ENCODE measurements around the gene DGKK.
"Not testable (repeated sequence)": the region's sequence is repeated elsewhere in the genome, so short reads cannot be mapped to it uniquely, and the experiment has no call there.

Gene DGKK

GRCh38 chrX:50381729-50382415 is 88.8 kb downstream of the DGKK start:
- TF ChIP-seq, protein P1, sequence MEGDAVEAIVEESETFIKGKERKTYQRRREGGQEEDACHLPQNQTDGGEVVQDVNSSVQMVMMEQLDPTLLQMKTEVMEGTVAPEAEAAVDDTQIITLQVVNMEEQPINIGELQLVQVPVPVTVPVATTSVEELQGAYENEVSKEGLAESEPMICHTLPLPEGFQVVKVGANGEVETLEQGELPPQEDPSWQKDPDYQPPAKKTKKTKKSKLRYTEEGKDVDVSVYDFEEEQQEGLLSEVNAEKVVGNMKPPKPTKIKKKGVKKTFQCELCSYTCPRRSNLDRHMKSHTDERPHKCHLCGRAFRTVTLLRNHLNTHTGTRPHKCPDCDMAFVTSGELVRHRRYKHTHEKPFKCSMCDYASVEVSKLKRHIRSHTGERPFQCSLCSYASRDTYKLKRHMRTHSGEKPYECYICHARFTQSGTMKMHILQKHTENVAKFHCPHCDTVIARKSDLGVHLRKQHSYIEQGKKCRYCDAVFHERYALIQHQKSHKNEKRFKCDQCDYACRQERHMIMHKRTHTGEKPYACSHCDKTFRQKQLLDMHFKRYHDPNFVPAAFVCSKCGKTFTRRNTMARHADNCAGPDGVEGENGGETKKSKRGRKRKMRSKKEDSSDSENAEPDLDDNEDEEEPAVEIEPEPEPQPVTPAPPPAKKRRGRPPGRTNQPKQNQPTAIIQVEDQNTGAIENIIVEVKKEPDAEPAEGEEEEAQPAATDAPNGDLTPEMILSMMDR (IDR thresholded peaks at IDR 0.05; ENCODE audit: low read depth, low read length), result no peak
- no peak overlapping the region for H3K4me3 ChIP-seq (ENCODE audit: low read depth, low read length)

GRCh38 chrX:50375481-50376267 is 95.0 kb downstream of the DGKK start:
- TF ChIP-seq, protein P1 (IDR thresholded peaks at IDR 0.05; ENCODE audit: low read depth, low read length), result no peak
- H3K4me3 ChIP-seq (ENCODE audit: low read depth, low read length), result no peak overlapping the region

- no peak overlapping the region for H3K4me3 ChIP-seq (ENCODE audit: low read depth, low read length)
- TF ChIP-seq, protein P1 (IDR thresholded peaks at IDR 0.05; ENCODE audit: low read depth, low read length), result no peak
These were observed 97.7 kb downstream of the DGKK start for GRCh38 chrX:50372966-50373365.

GRCh38 chrX:50343917-50344316 is 126.7 kb downstream of the DGKK start:
- no peak overlapping the region for H3K4me3 ChIP-seq (ENCODE audit: low read depth, low read length)
- TF ChIP-seq, protein P1 (IDR thresholded peaks at IDR 0.05; ENCODE audit: low read depth, low read length), result no peak

GRCh38 chrX:50333308-50333707 is 137.3 kb downstream of the DGKK start:
- TF ChIP-seq, protein P1 (IDR thresholded peaks at IDR 0.05; ENCODE audit: low read depth, low read length), result no peak
- H3K4me3 ChIP-seq (ENCODE audit: low read depth, low read length), result no peak overlapping the region

DNA sequence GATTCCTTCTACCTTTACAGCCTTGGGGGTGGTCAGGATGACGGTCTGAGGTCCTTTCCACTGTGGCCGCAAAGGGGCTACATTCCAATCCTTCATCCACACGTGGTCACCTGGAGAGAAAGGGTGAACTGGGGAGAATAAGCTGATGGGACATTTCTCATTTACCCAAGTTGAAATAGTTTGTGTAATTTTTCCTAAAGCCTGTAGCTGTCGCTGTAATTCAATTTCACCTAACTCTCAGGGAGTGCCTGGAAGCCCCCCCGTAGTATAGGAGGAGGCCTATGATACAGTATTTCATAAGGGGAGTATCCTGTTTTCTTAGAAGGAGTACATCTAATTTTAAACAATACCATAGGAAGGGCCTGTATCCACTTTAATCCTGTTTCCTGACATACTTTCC is 138.0 kb downstream of the DGKK start:
- H3K4me3 ChIP-seq (ENCODE audit: low read depth, low read length), result not testable (repeated sequence)

GRCh38 chrX:50327235-50327634 is 143.4 kb downstream of the DGKK start:
- TF ChIP-seq, protein P1 (IDR thresholded peaks at IDR 0.05; ENCODE audit: low read depth, low read length), result no peak
- no peak overlapping the region for H3K4me3 ChIP-seq (ENCODE audit: low read depth, low read length)
